Measurements from ENCODE around the gene NPHP4. TPM values are rescaled to one million over a fixed set of nuclear protein-coding genes. Genes with fewer than 3 reads are reported as not detected.
A peak's percentile ranks its signal among the peaks of the same experiment; 100 is the strongest.

NPHP4 gene
- total RNA-seq, 6 experiments from 2014 or later = 1.5 to 6.0 (median 2.0) TPM

DNA sequence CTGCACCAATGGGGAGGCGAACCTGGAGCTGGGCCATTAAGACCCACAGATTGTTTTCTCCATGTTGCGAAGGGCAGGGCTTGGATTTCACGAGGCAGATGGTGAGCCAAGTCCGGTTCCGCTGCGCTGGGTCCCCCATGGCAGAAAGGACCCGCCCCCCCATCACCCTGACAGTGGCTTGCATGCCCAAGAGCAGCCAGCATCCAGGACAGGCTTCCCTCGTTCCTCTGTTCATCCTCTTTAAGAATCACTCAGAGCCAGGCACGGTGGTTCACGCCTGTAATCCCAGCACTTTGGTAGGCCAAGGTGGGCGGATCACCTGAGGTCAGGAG lies 15.8 kb upstream of the NPHP4 start:
- no peak for DNase-seq
- intact Hi-C loops (cut with DNase I) = no loop called here

DNA sequence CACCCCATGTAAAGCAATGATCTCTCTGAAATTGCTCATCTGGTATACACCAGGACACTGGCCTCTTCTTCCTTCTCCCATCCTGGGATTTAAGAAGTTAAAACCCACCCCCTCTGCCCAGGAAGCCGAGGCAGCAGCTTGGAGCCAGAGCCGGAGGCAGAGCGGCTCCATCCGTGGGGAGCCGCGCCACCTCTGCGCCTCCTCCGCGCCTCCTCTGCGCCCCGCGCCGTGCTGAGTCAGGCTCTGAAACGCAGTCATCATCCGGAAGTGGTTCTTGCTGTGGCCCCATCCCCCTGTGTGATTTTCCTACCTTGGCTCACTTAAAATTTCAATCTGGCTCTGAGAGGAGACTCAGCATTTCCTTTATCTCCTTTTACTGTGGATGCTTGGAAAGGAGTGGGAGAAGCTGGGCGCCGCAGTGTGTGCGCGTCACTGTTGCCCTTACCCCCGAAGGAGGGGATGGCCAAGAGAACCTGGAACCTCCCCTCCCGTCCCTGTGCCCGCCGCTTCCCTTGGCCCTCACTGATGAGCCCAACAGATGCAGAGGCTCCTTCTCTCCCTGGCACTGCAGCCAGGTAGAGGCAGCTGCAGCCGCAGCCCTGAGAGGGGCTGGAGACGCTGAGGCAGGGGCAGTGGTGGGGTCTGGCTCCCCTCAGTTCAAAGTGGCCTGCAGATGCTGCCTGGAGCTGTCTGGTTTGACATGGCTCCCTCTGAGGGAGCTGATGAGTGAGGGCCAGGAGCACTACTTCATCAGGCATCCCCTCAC lies 15.3 kb upstream of the NPHP4 start:
- Histone ChIP-seq H3K4me3 (no peak overlapping the region), H3K9me3 (no peaks in the 10 kb centered on the region), H3K36me3 (no peaks in the 10 kb centered on the region), H3K4me1 (no peaks in the 10 kb centered on the region), H3K27me3 (no peaks in the 10 kb centered on the region), H3K27ac (no peak overlapping the region)
- DNase-seq (no peak), ATAC-seq (no peak)
- WGBS (ENCODE audit: insufficient coverage, low coverage, low lambda C conversion rate, missing lambda C conversion rate) = 52% methylated on average over 10 of the region's 25 CpGs
- TF ChIP-seq, protein P1, sequence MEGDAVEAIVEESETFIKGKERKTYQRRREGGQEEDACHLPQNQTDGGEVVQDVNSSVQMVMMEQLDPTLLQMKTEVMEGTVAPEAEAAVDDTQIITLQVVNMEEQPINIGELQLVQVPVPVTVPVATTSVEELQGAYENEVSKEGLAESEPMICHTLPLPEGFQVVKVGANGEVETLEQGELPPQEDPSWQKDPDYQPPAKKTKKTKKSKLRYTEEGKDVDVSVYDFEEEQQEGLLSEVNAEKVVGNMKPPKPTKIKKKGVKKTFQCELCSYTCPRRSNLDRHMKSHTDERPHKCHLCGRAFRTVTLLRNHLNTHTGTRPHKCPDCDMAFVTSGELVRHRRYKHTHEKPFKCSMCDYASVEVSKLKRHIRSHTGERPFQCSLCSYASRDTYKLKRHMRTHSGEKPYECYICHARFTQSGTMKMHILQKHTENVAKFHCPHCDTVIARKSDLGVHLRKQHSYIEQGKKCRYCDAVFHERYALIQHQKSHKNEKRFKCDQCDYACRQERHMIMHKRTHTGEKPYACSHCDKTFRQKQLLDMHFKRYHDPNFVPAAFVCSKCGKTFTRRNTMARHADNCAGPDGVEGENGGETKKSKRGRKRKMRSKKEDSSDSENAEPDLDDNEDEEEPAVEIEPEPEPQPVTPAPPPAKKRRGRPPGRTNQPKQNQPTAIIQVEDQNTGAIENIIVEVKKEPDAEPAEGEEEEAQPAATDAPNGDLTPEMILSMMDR (IDR thresholded peaks at IDR 0.05) = no peak
- TF ChIP-seq POLR2A (IDR thresholded peaks at IDR 0.05) = no peak
- intact Hi-C loops (cut with DNase I) = no loop called here

More for the DNA sequence above, 15.8 kb upstream of the NPHP4 start:
- Histone ChIP-seq H3K27me3 (no peaks in the 10 kb centered on the region), H3K36me3 (no peaks in the 10 kb centered on the region), H3K9me3 (no peaks in the 10 kb centered on the region), H3K4me3 (no peak overlapping the region), H3K27ac (no peak overlapping the region), H3K4me1 (no peaks in the 10 kb centered on the region)
- no peak for ATAC-seq
- WGBS (ENCODE audit: insufficient coverage, low coverage, low lambda C conversion rate, missing lambda C conversion rate) = 38% methylated on average over 4 of the region's 11 CpGs
- TF ChIP-seq POLR2A (IDR thresholded peaks at IDR 0.05) = no peak
- TF ChIP-seq, protein P1 (IDR thresholded peaks at IDR 0.05) = no peak

DNA sequence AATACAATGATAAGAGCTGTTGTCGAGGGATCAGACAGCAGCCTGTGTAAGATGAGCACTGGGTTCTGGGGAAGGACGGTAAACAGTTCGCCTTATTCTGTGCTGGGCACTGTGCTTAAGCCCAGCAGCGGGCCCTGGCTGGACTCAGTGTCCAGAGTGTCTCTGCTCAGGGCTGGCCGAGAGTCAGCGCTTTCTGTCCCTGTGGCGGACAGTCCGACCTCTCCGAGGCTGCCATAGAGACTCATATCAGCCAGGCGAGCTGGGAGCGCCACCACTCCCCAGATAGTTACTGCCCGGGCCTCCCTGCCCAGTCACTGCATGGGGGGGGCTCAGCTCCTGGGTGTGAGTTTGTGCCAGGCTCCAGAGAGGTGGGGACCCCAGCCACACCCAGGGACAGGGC lies 14.7 kb upstream of the NPHP4 start:
- no peak overlapping the region for H3K27ac ChIP-seq
- intact Hi-C loops (cut with DNase I) = no loop called here
- H3K4me1 ChIP-seq = no peaks in the 10 kb centered on the region
- WGBS (ENCODE audit: insufficient coverage, low coverage, low lambda C conversion rate, missing lambda C conversion rate) = 49% methylated on average over 4 of the region's 12 CpGs
- no peaks in the 10 kb centered on the region for H3K9me3 ChIP-seq
- no peak for TF ChIP-seq POLR2A (IDR thresholded peaks at IDR 0.05)
- TF ChIP-seq, protein P1 (IDR thresholded peaks at IDR 0.05) = no peak
- no peaks in the 10 kb centered on the region for H3K36me3 ChIP-seq
- H3K4me3 ChIP-seq = no peak overlapping the region
- no peak for DNase-seq
- ATAC-seq = no peak
- H3K27me3 ChIP-seq = no peaks in the 10 kb centered on the region

DNA sequence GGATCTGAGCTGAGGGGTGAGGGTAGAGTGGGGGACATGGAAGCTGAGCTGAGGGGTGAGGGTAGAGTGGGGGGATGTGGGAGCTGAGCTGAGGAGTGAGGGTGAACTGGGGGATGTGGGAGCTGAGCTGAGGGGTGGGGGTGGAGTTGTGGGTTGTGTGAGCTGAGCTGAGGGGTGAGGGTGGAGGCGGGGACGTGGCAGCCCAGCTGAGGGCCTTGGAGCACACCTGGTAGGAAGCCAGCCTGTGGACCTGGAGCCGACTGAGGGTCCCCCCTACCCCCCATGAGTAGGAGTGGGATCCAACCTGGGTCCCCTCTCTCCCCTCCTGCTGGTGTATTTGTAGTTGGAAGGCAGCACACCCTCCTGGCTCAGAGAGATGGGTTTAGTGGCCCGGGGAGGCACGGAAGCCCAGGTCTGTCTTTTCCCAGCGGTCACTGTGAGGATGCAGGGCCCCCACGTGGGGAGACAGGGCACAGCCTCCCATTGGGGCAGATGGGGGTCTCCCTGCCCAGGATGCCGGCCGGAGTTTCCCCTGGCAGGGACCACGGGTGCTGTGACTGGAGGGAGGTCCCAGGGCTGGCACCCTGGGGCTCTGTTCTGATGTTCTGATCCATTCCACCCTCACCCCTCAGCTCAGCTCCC lies 13.2 kb upstream of the NPHP4 start:
- Histone ChIP-seq H3K4me3 (no peak overlapping the region), H3K9me3 (no peaks in the 10 kb centered on the region), H3K27me3 (no peaks in the 10 kb centered on the region), H3K27ac (no peak overlapping the region), H3K36me3 (no peaks in the 10 kb centered on the region), H3K4me1 (no peaks in the 10 kb centered on the region)
- no peak for ATAC-seq
- DNase-seq = peak in 1 of 3 donors; percentile 50
- WGBS (ENCODE audit: insufficient coverage, low coverage, low lambda C conversion rate, missing lambda C conversion rate) = 49% methylated on average over 5 of the region's 10 CpGs
- no peak for TF ChIP-seq POLR2A (IDR thresholded peaks at IDR 0.05)
- intact Hi-C loops (cut with DNase I) = no loop called here

DNA sequence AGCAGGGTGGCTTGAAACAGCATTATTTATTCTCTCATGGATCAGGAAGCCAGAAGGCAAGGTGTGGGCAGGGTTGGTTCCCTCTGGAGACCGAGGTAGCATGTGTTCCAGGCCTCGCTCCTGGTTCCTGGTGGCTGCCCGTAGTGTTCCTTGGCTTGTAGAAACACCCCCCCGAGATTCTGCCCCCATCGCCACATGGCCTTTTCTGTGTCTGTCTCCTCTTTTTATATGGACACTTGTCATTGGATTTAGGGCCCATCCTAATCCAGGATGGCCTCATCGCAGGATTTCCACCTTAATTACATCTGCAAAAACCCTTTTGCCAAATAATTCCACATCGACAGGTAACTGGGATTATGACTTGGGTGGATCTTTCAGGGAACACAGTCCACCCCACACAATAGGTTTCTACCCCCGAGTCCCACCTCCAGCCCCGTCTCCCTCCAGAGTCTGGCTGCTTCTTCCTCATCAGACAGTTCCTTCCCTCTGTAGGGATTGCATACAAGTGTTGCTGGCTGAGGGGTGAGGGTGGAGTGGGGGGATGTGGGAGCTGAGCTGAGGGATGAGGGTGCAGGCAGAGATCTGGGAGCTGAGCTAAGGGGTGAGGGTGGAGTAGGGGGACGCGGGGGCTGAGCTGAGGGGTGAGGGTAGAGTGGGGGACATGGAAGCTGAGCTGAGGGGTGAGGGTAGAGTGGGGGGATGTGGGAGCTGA lies 12.3 kb upstream of the NPHP4 start:
- Histone ChIP-seq H3K27ac (no peak overlapping the region), H3K27me3 (no peaks in the 10 kb centered on the region), H3K4me1 (no peaks in the 10 kb centered on the region), H3K9me3 (no peaks in the 10 kb centered on the region), H3K36me3 (no peaks in the 10 kb centered on the region), H3K4me3 (no peak overlapping the region)
- intact Hi-C loops (cut with DNase I) = no loop called here
- ATAC-seq = no peak
- TF ChIP-seq POLR2A (IDR thresholded peaks at IDR 0.05) = no peak
- TF ChIP-seq, protein P1 (IDR thresholded peaks at IDR 0.05) = no peak
- 74% methylated on average over 9 of the region's 11 CpGs for WGBS (ENCODE audit: insufficient coverage, low coverage, low lambda C conversion rate, missing lambda C conversion rate)
- DNase-seq = peak in 1 of 3 donors; percentile 33

Measured in right lobe of liver (tissue), 6 donors.